ENCODE measurements around the gene DOCK4.

The DOCK4 gene

DNA sequence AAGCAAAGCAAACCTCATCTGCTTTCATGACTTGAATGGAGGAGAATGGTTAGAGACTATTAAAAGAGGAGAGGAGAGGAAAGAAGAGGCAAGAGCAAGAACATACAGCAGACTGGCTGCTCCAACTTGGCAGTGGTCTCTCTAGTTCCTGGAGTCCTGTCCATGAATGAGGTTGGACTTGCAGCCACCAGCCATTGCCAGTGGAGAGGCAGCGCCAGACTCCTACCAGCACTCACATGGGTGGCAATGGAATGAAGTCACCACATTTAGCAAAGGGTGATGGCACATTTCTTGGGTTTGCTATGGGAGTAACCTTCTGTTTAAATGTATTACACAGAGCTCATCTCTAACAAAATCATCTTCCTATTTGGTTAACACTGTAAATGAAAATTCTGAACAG is 386.1 kb downstream of the DOCK4 start:
- Histone ChIP-seq H3K9me3 (ENCODE audit: control insufficient read depth, low read length) (no peaks in the 10 kb centered on the region), H4K8ac (ENCODE audit: low read length) (no peak overlapping the region), H3K27ac (ENCODE audit: low read length, poor library complexity, severe bottlenecking) (no peak overlapping the region), H3K4me2 (ENCODE audit: low read length, poor library complexity, severe bottlenecking) (no peak overlapping the region), H3K14ac (ENCODE audit: low read length in 2 of 2) (no peak overlapping the region), H2AFZ (ENCODE audit: low read depth, low read length) (no peak overlapping the region), H3K36me3 (ENCODE audit: control insufficient read depth in 1 of 2, insufficient read depth in 2 of 2, low read depth in 1 of 2, low read length in 2 of 2) (peaks cover 4 to 20% of the 10 kb centered on the region in 2 experiments), H3K4me3 (ENCODE audit: insufficient read depth in 1 of 2, low read depth in 1 of 2, low read length in 2 of 2) (no peak overlapping the region), H4K91ac (ENCODE audit: low read length) (no peak overlapping the region), H3K4ac (ENCODE audit: low read depth in 1 of 2, low read length in 2 of 2) (no peak overlapping the region), H3K79me1 (replicated peaks; ENCODE audit: low read length, poor library complexity, severe bottlenecking) (no peaks in the 10 kb centered on the region), H3K23ac (ENCODE audit: low read length in 2 of 2) (no peak overlapping the region), H2BK15ac (ENCODE audit: low read depth, poor library complexity, severe bottlenecking) (no peak overlapping the region), H2BK5ac (ENCODE audit: low read depth, low read length, poor library complexity, severe bottlenecking) (no peak overlapping the region), H2BK120ac (ENCODE audit: low read depth, low read length) (no peak overlapping the region), H3K27me3 (ENCODE audit: control insufficient read depth in 1 of 2, insufficient read depth in 1 of 2, low read length in 2 of 2) (no peaks in the 10 kb centered on the region), H2AK5ac (ENCODE audit: low read length, severe bottlenecking) (no peak overlapping the region), H3K4me1 (ENCODE audit: control insufficient read depth, insufficient read depth, low read depth, low read length) (no peaks in the 10 kb centered on the region), H3K18ac (ENCODE audit: low read depth in 1 of 2, low read length in 2 of 2) (no peak overlapping the region), H2BK12ac (ENCODE audit: low read length in 2 of 2) (no peak overlapping the region), H3K9ac (ENCODE audit: low read length) (no peak overlapping the region)
- no CpG with 5 or more reads among the region's 1 CpG for WGBS
- DNase-seq: no peak

DNA sequence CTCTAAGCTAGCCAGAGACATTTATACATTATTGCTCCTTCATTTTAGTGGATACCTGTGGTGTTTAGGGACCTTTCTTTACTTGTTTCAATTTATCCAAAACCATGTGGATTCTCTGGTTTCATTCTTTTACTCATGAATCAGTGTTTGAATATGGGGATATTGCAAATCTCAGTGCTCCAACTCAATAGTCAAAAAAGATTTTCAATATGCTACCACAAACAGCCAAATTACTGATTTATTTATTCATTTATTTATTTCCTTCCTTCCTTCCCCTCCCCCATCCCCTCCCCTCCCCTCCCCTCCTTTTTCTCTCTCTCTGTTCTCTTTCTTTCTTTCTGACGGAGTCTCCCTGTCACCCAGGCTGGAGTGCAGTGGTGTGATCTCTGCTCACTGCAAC is 390.8 kb downstream of the DOCK4 start:
- H2BK12ac ChIP-seq (ENCODE audit: low read length in 2 of 2): no peak overlapping the region
- H3K27me3 ChIP-seq (ENCODE audit: control insufficient read depth in 1 of 2, insufficient read depth in 1 of 2, low read length in 2 of 2): no peaks in the 10 kb centered on the region
- no peak overlapping the region for H2BK120ac ChIP-seq (ENCODE audit: low read depth, low read length)
- H2BK15ac ChIP-seq (ENCODE audit: low read depth, poor library complexity, severe bottlenecking): no peak overlapping the region
- H3K4ac ChIP-seq (ENCODE audit: low read depth in 1 of 2, low read length in 2 of 2): no peak overlapping the region
- H2AFZ ChIP-seq (ENCODE audit: low read depth, low read length): no peak overlapping the region
- no peak overlapping the region for H3K4me2 ChIP-seq (ENCODE audit: low read length, poor library complexity, severe bottlenecking)
- no peaks in the 10 kb centered on the region for H3K9me3 ChIP-seq (ENCODE audit: control insufficient read depth, low read length)
- H3K79me1 ChIP-seq (replicated peaks; ENCODE audit: low read length, poor library complexity, severe bottlenecking): peaks cover 1% of the 10 kb centered on the region
- WGBS: 100% methylated on average over 1 of the region's 1 CpG
- H3K18ac ChIP-seq (ENCODE audit: low read depth in 1 of 2, low read length in 2 of 2): no peak overlapping the region
- no peak for DNase-seq
- no peak overlapping the region for H4K91ac ChIP-seq (ENCODE audit: low read length)
- H3K36me3 ChIP-seq (ENCODE audit: control insufficient read depth in 1 of 2, insufficient read depth in 2 of 2, low read depth in 1 of 2, low read length in 2 of 2): peaks cover 0 to 8% of the 10 kb centered on the region in 2 experiments
- no peak overlapping the region for H2BK5ac ChIP-seq (ENCODE audit: low read depth, low read length, poor library complexity, severe bottlenecking)
- H3K23ac ChIP-seq (ENCODE audit: low read length in 2 of 2): no peak overlapping the region
- no peak overlapping the region for H3K14ac ChIP-seq (ENCODE audit: low read length in 2 of 2)
- no peaks in the 10 kb centered on the region for H3K4me1 ChIP-seq (ENCODE audit: control insufficient read depth, insufficient read depth, low read depth, low read length)
- no peak overlapping the region for H3K4me3 ChIP-seq (ENCODE audit: insufficient read depth in 1 of 2, low read depth in 1 of 2, low read length in 2 of 2)
- no peak overlapping the region for H3K27ac ChIP-seq (ENCODE audit: low read length, poor library complexity, severe bottlenecking)
- no peak overlapping the region for H4K8ac ChIP-seq (ENCODE audit: low read length)
- H3K9ac ChIP-seq (ENCODE audit: low read length): no peak overlapping the region
- no peak overlapping the region for H2AK5ac ChIP-seq (ENCODE audit: low read length, severe bottlenecking)

DNA sequence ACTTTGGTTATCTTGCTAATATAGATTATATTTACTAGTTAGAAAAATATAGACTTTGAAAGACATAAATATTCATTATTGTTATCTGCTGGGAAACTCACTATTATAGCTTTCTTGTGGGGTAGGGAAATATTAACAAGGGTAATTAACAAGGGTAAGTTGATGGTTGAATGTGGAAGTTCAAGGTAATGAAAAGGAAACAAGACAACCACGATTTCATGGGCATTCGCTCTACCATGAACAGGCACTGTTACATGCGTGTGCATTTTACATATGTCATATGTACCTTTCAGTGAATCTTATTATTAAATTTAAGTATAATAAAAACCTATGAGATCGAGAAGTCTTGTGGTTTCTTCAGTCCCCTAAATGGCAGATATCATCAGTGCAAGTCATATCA is 392.9 kb downstream of the DOCK4 start:
- Histone ChIP-seq H4K91ac (ENCODE audit: low read length) (no peak overlapping the region), H3K4ac (ENCODE audit: low read depth in 1 of 2, low read length in 2 of 2) (no peak overlapping the region), H2BK120ac (ENCODE audit: low read depth, low read length) (no peak overlapping the region), H2BK15ac (ENCODE audit: low read depth, poor library complexity, severe bottlenecking) (no peak overlapping the region), H3K4me1 (ENCODE audit: control insufficient read depth, insufficient read depth, low read depth, low read length) (no peaks in the 10 kb centered on the region), H2BK12ac (ENCODE audit: low read length in 2 of 2) (no peak overlapping the region), H3K36me3 (ENCODE audit: control insufficient read depth in 1 of 2, insufficient read depth in 2 of 2, low read depth in 1 of 2, low read length in 2 of 2) (peaks cover 3 to 14% of the 10 kb centered on the region in 2 experiments), H3K9me3 (ENCODE audit: control insufficient read depth, low read length) (no peaks in the 10 kb centered on the region), H4K8ac (ENCODE audit: low read length) (no peak overlapping the region), H3K18ac (ENCODE audit: low read depth in 1 of 2, low read length in 2 of 2) (no peak overlapping the region), H2BK5ac (ENCODE audit: low read depth, low read length, poor library complexity, severe bottlenecking) (no peak overlapping the region), H3K27ac (ENCODE audit: low read length, poor library complexity, severe bottlenecking) (no peak overlapping the region), H3K4me2 (ENCODE audit: low read length, poor library complexity, severe bottlenecking) (no peak overlapping the region), H3K4me3 (ENCODE audit: insufficient read depth in 1 of 2, low read depth in 1 of 2, low read length in 2 of 2) (no peak overlapping the region), H3K23ac (ENCODE audit: low read length in 2 of 2) (no peak overlapping the region), H3K14ac (ENCODE audit: low read length in 2 of 2) (no peak overlapping the region), H2AFZ (ENCODE audit: low read depth, low read length) (no peak overlapping the region), H3K79me1 (replicated peaks; ENCODE audit: low read length, poor library complexity, severe bottlenecking) (peaks cover 1% of the 10 kb centered on the region), H3K27me3 (ENCODE audit: control insufficient read depth in 1 of 2, insufficient read depth in 1 of 2, low read length in 2 of 2) (no peaks in the 10 kb centered on the region), H2AK5ac (ENCODE audit: low read length, severe bottlenecking) (no peak overlapping the region), H3K9ac (ENCODE audit: low read length) (no peak overlapping the region)
- DNase-seq: no peak
- WGBS: 100% methylated on average over 2 of the region's 4 CpGs

DNA sequence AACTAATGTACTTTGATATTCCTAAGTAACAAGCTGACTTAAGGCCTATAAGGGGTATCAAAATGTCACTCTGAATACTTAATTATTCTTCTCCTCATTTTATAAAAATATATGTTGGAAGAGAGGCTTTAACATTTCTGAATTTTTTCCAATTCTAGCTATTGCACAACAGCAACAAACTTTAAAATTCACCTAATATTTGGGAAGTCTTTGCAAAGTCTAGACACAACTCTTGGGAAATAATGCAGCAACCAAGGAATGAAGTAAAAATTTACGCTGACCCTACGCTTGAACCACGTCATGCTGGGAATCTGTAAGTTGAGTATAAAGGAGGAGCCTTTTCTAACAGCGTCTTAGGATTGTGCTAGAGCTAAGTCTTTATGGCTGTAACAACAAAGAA is 400.0 kb downstream of the DOCK4 start:
- Histone ChIP-seq H2AFZ (ENCODE audit: low read depth, low read length) (no peak overlapping the region), H2BK5ac (ENCODE audit: low read depth, low read length, poor library complexity, severe bottlenecking) (no peak overlapping the region), H2AK5ac (ENCODE audit: low read length, severe bottlenecking) (no peak overlapping the region), H3K27me3 (ENCODE audit: control insufficient read depth in 1 of 2, insufficient read depth in 1 of 2, low read length in 2 of 2) (no peaks in the 10 kb centered on the region), H4K8ac (ENCODE audit: low read length) (no peak overlapping the region), H3K4me2 (ENCODE audit: low read length, poor library complexity, severe bottlenecking) (no peak overlapping the region), H3K9ac (ENCODE audit: low read length) (no peak overlapping the region), H3K4me3 (ENCODE audit: insufficient read depth in 1 of 2, low read depth in 1 of 2, low read length in 2 of 2) (no peak overlapping the region), H2BK15ac (ENCODE audit: low read depth, poor library complexity, severe bottlenecking) (no peak overlapping the region), H3K23ac (ENCODE audit: low read length in 2 of 2) (no peak overlapping the region), H4K91ac (ENCODE audit: low read length) (no peak overlapping the region), H2BK120ac (ENCODE audit: low read depth, low read length) (no peak overlapping the region), H3K9me3 (ENCODE audit: control insufficient read depth, low read length) (no peaks in the 10 kb centered on the region), H3K14ac (ENCODE audit: low read length in 2 of 2) (no peak overlapping the region), H3K27ac (ENCODE audit: low read length, poor library complexity, severe bottlenecking) (no peak overlapping the region), H3K79me1 (replicated peaks; ENCODE audit: low read length, poor library complexity, severe bottlenecking) (peaks cover 3% of the 10 kb centered on the region), H2BK12ac (ENCODE audit: low read length in 2 of 2) (no peak overlapping the region), H3K18ac (ENCODE audit: low read depth in 1 of 2, low read length in 2 of 2) (no peak overlapping the region), H3K36me3 (ENCODE audit: control insufficient read depth in 1 of 2, insufficient read depth in 2 of 2, low read depth in 1 of 2, low read length in 2 of 2) (peaks cover 6 to 19% of the 10 kb centered on the region in 2 experiments), H3K4me1 (ENCODE audit: control insufficient read depth, insufficient read depth, low read depth, low read length) (peaks cover 2% of the 10 kb centered on the region), H3K4ac (ENCODE audit: low read depth in 1 of 2, low read length in 2 of 2) (no peak overlapping the region)
- WGBS: 94% methylated on average over 4 of the region's 4 CpGs
- no peak for DNase-seq
